ENCODE data around the gene INSR.

INSR gene

GRCh38 chr19:7294558-7295212, 471 bp upstream of the INSR start:
- peak in 1 of 2 donors; percentile 35 for DNase-seq

DNA sequence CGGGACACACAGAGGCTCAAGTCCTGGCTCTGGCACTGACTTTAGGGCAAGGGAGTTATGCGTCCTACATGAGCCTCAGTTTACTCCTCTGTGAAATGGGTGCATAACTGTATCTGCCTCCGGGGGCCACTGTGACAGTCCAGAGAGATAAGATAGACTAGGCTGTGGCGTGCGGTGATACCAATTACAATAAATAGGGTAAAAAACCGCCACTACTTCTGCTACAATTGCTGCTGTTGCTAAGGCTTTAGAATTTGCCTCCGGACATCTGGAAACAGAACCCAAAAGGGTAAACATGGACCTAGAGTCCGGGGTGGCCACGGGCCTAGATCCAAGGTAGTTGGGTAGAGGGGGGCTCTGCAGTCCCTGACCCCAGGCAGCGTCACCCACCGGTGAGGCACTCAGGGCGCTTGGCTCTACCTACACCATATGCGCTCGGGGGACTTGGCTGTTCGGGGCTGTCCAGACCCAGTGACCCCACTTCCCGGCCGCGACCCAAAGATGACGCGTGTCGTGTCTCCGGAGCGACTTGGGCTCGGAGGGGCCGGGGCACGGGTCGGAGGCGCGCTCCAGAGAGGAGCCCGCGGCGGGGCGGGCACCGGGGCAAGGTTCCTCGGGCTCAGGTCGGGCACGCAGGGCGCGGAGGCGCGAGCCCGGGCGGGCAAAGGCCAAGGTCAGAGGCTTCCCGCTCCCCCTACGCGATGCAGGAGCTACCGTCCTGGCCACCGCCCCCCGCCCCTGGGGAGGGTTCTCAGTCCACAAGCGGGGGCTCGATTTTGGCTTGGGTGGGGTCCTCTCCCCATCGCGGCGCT, 1.1 kb downstream of the INSR start:
- DNase-seq, result no peak

- DNase-seq, result no peak
These were observed 1.8 kb downstream of the INSR start for GRCh38 chr19:7292352-7292949.

DNA sequence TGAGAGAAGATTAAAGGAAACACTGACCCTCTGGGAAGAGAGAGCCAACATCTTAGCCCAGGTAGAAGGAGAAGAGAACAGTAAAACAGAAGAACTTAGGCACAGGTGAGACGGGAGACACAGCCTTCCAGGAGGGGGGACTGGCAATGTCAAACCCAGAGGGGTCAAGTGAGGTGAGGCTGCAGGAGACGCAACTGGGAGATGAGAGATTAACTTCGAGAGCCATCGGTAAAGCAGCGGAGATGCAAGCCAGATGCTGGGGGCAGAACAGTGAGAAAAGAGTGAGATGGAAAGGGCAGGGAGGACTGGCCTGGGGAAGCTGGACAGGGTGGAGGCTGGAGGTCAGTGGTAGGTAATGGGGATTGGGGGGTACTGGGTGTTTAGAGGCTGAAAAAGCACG, 5.2 kb downstream of the INSR start:
- no peak for DNase-seq

GRCh38 chr19:7288131-7288530, 6.1 kb downstream of the INSR start:
- DNase-seq, result no peak

DNA sequence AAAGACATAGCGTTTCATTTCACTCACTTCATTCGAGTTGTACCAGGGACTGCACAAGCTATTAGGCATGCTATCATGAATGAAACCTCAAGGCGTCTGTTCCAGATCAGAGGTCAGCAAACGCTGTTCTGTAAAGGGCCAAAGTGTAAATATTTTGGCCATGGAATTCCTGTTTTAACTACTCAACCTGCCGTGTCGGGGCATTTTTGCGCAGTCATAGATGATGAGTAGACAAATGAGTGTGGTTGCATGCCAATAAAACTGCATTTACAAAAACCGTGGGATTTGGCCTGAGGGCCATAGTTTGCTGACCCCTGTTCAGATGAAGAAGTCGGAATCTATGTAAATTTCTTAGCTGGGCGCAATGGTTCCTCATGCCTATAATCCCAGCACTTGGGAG, 6.5 kb downstream of the INSR start:
- DNase-seq, result no peak

DNA sequence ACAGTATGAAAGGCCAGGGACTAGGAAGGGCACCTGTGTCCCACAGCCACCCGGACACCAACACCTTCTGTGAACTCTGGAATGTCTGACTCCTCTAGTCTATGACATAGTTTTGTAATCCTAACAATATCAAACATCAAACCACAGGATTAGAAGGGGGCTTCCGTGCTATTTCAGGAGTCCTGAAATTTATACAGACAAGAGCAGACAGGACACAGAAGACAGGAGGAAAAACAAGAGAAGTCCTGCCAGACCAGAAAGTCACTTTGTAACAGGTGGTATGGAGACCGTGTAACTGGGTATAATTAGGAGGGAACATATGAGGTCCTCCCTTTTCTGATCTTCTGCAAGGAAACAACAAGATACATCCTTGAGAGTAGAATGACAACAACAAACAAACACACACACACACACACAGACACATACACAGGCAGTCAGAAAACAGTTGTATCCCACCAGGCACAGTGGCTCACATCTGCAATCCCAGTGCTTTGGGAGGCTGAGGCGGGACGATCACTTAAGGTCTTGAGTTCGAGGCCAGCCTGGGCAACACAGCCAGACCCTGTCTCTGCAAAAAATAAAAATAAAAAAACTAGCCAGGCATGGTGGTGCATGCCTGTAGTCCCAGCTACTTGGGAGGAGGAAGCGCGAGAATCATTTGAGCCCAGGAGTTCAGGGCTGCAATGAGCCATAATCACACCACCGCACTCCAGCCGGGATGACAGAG, 13.1 kb downstream of the INSR start:
- no peak for DNase-seq

DNA sequence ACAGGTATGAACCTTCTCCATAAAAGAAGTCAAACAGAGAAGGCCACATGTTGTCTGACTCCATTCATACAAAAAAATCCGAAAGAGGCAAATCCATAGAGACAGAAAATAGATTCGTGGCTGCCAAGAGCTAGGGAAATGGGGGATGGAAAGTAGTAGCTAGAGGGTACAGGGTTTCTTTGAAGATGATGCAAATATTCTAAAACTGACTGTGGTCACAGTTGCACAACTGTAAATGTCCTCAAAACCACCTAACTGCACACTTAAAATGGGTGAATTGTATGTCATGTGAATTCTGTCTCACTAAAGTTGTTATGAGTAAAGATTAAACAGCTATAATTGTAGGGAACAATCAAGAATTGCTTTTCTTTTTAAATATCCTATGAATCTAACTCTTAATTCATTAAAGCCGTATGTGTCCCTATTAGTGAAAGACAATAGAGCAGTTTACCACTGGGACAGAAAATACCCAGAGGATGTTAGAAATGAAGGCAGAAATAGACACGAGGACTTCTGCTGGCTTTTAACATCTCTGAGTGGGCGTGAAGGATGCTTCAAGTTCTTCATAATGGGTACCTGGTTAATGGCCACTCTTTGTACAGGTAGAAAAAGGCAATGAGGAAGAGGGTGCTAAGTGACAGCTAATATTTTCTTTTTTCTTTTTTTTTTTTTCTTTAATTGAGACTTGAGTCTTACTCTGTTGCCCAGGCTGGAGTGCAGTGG, 21.2 kb downstream of the INSR start:
- no peak for DNase-seq

DNA sequence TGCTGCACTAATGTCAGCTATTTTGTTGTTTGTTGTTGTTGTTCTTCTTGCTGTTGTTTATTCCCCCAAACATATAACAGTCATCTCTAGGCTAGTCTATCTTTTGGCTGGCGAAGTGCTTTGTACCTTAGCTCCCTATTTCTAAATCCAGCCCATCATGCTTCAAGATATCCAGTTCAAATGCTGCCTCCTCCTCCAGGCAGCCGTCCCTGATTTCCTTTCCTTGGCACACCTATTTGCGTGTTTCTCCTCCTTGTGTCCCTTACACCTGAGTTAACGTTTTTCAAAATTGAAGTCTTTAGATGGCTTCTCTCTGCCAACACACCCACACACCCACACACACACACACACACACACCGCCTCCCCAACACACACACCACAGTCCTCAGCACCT, 25.5 kb downstream of the INSR start:
- DNase-seq, result no peak

- peak; percentile 3 to 19 for DNase-seq
These were observed 26.2 kb downstream of the INSR start for GRCh38 chr19:7267792-7268704.

GRCh38 chr19:7266832-7267231, 27.4 kb downstream of the INSR start:
- no peak for DNase-seq

DNA sequence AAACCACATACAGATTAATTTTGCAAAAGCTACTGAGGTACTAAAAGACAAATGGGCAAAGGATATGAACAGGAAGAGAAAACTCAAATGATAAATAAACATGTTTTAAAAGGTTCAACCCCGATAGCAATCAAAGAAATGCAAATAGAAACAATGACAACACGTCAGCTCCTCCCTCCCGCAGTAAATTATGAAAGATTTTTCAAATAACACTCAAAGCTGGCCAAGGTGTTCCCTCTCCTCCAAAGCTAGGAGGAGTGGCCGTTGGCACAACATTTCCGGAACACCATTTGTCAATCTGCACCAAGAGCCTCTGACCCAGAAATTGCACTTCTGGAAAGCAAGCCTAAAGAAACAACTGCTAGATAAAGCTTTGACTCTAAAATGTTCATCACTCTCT, 28.3 kb downstream of the INSR start:
- no peak for DNase-seq

- DNase-seq, result no peak
These were observed 29.4 kb downstream of the INSR start for GRCh38 chr19:7264858-7265257.

GRCh38 chr19:7263521-7263920, 30.7 kb downstream of the INSR start:
- no peak for DNase-seq

DNA sequence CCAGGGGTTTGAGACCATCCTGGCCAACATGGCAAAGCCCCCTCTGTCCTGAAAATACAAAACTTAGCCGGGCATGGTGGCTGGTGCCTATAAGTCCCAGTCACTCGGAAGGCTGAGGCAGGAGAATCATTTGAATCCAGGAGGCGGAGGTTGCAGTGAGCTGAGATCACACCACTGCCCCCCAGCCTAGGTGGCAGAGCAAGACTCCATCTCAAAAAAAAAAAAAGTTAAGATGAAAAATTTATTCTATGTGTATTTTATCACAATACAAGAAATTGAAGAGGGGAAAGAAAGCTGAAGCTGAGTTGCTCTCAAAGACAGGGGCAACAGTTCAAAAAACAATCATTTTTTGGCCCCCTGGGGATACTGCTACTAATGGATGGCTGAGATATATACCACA, 31.1 kb downstream of the INSR start:
- DNase-seq, result no peak

GRCh38 chr19:7262470-7262869, 31.7 kb downstream of the INSR start:
- DNase-seq, result no peak

- no peak for DNase-seq
These were observed 34.1 kb downstream of the INSR start for GRCh38 chr19:7260161-7260560.

DNA sequence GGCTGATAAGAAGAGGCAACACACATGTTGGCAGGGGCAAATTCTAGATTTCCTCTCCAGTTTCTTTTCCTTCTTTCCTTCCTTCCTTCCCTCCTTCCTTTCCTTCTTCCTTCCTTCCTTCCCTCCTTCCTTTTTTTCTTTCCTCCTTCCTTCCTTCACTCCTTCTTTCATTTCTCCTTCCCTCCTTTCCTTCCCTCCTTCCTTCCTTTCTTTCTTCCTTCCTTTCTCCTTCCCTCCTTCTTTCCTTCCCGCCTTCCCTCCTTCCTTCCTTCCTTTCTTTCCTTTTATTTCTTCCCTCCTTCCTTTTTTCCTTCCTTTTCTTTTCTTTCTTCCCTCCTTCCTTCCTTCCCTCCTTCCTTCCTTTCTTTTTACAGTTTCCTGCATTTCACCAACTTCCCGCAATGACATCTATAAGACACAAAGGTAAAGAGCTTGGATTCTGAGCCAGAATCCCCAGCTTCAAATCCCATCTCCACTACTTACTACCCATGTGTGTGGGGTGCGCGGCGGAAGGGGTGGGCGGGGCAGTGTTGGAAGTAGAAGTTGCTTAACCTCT, 35.3 kb downstream of the INSR start:
- DNase-seq, result no peak

DNA sequence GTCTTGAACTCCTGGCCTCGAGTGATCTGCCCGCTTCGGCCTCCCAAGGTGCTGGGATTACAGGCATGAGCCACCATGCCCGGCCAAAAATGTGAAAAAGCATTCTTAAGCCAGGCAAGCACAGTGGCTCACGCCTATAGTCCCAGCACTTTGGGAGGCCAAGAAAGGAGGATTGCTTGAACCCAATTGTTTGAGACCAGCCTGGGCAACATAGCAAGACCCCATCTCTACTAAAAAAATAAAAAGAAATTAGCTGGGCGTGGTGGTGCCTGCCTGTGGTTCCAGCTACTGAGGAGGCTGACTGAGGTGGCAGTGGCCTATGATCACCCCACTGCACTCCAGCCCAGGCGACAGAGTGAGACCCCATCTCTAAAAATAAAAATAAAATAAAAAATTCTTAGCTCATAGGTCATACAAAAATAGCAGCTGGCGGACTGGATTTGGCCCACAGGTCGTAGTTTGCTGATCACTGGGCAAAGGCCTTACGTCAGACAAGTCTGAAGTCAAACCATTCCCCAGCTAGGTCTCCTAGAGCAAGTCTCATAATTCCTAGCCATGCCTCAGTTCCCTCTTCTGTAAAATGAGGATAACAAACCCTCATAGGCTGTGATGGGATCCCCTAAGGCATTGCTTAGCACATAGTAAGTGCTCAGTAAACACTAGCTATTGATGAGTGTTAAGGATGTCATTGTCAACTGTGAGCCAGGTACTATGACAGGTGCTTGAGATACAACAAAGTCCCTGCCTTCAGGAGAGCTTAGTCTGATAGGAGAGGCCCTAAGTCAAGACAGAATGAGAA, 36.0 kb downstream of the INSR start:
- no peak for DNase-seq

All from CD4-positive, alpha-beta T cell treated with Interleukin-4 for 1 hour (primary cell).